Activated CD8-positive, alpha-beta T cell treated with anti-CD3 and anti-CD28 coated beads for 36 hours (primary cell): ENCODE data around the gene PPP4R2. TPM values are rescaled to one million over a fixed set of nuclear protein-coding genes. Genes with fewer than 3 reads are reported as not detected.

ENCODE experiments used
- ATAC-seq: fragments of 200-7000 bp; cut with Tn5 transposase; one replicate; pipeline ENCODE4 v1.10.0; 2021; ENCODE audit warnings: mild to moderate bottlenecking, moderate library complexity
- CTCF ChIA-PET: fragments of 350-600 bp; sonication (Branson Sonifier 250); formaldehyde crosslinking; loops from one replicate; lab custom pipeline; 2021; ENCODE audit warnings: antibody characterized with exemption; lab: Charles Lee
- POLR2A ChIA-PET: fragments of 350-600 bp; sonication (Branson Sonifier 250); formaldehyde crosslinking; loops from one replicate; lab custom pipeline; 2021; ENCODE audit warnings: antibody characterized with exemption; lab: Charles Lee
- DNase-seq: peaks from one replicate; pipeline ENCODE4 v3.0.0-alpha.2; 2020
- H3K27ac Mint-ChIP-seq: one replicate; pipeline ENCODE4 v1.8.0; 2021; ENCODE audit warnings: mild to moderate bottlenecking, mixed read lengths
- H3K27me3 Mint-ChIP-seq: one replicate; pipeline ENCODE4 v1.8.0; 2021; ENCODE audit warnings: mixed read lengths
- H3K36me3 Mint-ChIP-seq: one replicate; pipeline ENCODE4 v1.8.0; 2021; ENCODE audit warnings: low read depth, mixed read lengths
- H3K4me1 Mint-ChIP-seq: one replicate; pipeline ENCODE4 v1.8.0; 2021; ENCODE audit warnings: low read depth, mixed read lengths
- H3K4me3 Mint-ChIP-seq: one replicate; pipeline ENCODE4 v1.8.0; 2021; ENCODE audit warnings: mild to moderate bottlenecking, moderate library complexity, mixed read lengths
- H3K9me3 Mint-ChIP-seq: one replicate; pipeline ENCODE4 v1.8.0; 2021; ENCODE audit warnings: mixed read lengths
- CTCF ChIP-seq: fragments of 200-600 bp; IDR thresholded peaks from one replicate; pipeline ENCODE4 v1.8.0; 2022; ENCODE audit warnings: antibody characterized with exemption, mild to moderate bottlenecking
- intact Hi-C: fragments of 100-400 bp; cut with micrococcal nuclease; formaldehyde crosslinking; loops from one replicate; pipeline ENCODE4 v1.10.0; 2022
- total RNA-seq, 2 experiments: library from RNA; stranded (reverse); gene quantifications; one replicate each; pipeline ENCODE4 v1.2.3, GENCODE V29; 2021

PPP4R2 gene
- total RNA-seq, 2 experiments from 2014 or later, result 85.5 to 88.6 TPM

DNA sequence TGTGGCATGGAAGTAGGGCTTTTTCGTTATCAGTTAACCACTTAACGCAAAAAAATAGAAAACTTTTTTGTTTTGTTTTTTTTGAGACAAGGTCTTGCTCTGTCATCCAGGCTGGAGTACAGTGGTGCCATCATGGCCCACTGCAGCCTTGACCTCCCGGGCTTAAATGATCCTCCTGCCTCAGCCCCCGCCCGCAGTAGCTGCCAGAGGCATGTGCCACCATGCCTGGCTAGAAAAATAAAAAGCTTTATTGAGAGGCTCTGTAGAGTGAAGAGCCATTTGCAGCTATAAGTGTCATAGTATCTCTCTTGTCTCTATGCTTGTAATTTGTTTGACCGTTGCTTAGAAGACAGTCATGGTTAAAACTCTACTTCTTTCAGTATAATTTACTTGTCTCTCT is 13.5 kb downstream of the PPP4R2 start:
- H3K27me3 Mint-ChIP-seq, result no peaks in the 10 kb centered on the region
- no peaks in the 10 kb centered on the region for H3K9me3 Mint-ChIP-seq
- intact Hi-C loops, result no loop called here
- no peak overlapping the region for H3K4me3 Mint-ChIP-seq
- H3K36me3 Mint-ChIP-seq, result peaks cover 62% of the 10 kb centered on the region
- ATAC-seq, result no peak
- ChIA-PET CTCF (interaction anchor here (0.8 to 3.8 kb wide), 6 partner anchors 9 to 77 kb away, joined by 3 to 13 read pairs (median 4); no protein-coding TSS in a partner anchor), POLR2A (interaction anchor here (0.9 kb wide), 1 partner anchor 12 kb away, joined by 4 read pairs; no protein-coding TSS in a partner anchor)
- DNase-seq, result no peak
- no peak overlapping the region for H3K27ac Mint-ChIP-seq
- H3K4me1 Mint-ChIP-seq, result peaks cover 81% of the 10 kb centered on the region
- TF ChIP-seq CTCF, result no peak

DNA sequence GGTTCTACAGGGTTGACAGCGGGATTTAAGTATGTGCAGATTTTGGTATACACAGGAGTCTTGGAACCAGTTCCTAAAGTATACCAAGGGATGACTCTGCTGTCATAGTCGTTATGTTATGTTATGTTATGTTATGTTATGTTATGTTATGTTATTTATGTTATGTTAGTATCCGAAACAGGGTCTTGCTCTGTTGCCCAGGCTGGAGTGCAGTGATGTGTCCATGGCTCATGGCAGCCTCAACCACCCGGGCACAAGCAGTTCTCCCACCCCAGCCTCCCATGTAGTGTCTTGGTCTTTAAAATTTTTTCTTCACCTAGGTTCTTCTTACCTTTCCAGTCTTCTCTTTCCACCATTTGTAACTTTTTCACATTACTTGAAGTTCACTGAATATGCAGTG is 21.7 kb downstream of the PPP4R2 start:
- peaks cover 64% of the 10 kb centered on the region for H3K4me1 Mint-ChIP-seq
- peak overlapping the region; percentile 59 for H3K27ac Mint-ChIP-seq
- peaks cover 31% of the 10 kb centered on the region for H3K36me3 Mint-ChIP-seq
- no peak for ATAC-seq
- no peak overlapping the region for H3K4me3 Mint-ChIP-seq
- no peak for TF ChIP-seq CTCF
- ChIA-PET POLR2A (no interaction called here), CTCF (interaction anchor here (1.5 to 1.9 kb wide), 3 partner anchors 11 to 38 kb away, joined by 4 read pairs; partner anchors contain the start of gene PPP4R2)
- H3K9me3 Mint-ChIP-seq, result no peaks in the 10 kb centered on the region
- intact Hi-C loops, result no loop called here
- no peak for DNase-seq
- H3K27me3 Mint-ChIP-seq, result no peaks in the 10 kb centered on the region

- H3K9me3 Mint-ChIP-seq, result no peaks in the 10 kb centered on the region
- ATAC-seq, result peak; percentile 81
- ChIA-PET CTCF (interaction anchor here (1.5 to 1.9 kb wide), 3 partner anchors 12 to 38 kb away, joined by 4 read pairs; partner anchors contain the start of gene PPP4R2), POLR2A (no interaction called here)
- intact Hi-C loops, result no loop called here
- TF ChIP-seq CTCF, result no peak
- H3K4me3 Mint-ChIP-seq, result no peak overlapping the region
- DNase-seq, result no peak
- H3K27me3 Mint-ChIP-seq, result no peaks in the 10 kb centered on the region
- H3K36me3 Mint-ChIP-seq, result peaks cover 31% of the 10 kb centered on the region
- H3K27ac Mint-ChIP-seq, result peak overlapping the region; percentile 59
- peaks cover 62% of the 10 kb centered on the region for H3K4me1 Mint-ChIP-seq
These were observed 22.3 kb downstream of the PPP4R2 start for GRCh38 chr3:73018790-73019441.

DNA sequence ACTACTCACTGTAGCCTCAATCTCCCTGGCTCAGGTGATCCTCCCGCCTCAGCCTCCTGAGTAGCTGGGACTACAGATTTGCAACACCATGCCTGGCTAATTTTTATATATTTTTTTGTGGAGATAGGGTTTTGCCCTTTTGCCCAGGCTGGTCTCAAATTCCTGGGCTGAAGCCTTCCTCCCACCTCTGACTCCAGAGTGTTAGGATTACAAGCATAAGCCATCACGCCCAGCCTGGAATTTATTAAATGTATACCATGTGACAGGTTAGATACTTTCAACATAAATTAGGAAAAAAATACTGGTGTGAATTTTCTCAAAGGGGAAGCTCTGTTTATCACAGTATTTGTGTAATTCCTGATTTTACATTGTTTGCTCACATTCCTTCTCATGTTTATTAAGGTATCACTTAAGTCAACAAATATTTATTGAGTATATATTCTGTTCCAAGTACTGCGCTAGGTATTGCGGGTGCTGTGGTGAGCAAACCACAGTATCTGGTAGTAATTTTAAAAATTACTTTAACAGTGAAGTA is 24.8 kb downstream of the PPP4R2 start:
- Mint-ChIP-seq H3K9me3 (no peaks in the 10 kb centered on the region), H3K27me3 (no peaks in the 10 kb centered on the region), H3K27ac (no peak overlapping the region), H3K4me3 (no peak overlapping the region), H3K4me1 (peaks cover 70% of the 10 kb centered on the region), H3K36me3 (peaks cover 27% of the 10 kb centered on the region)
- no peak for DNase-seq
- intact Hi-C loops, result no loop called here
- TF ChIP-seq CTCF, result no peak
- ATAC-seq, result no peak
- ChIA-PET CTCF (interaction anchor here (1.0 kb wide), 1 partner anchor 12 kb away, joined by 3 read pairs; no protein-coding TSS in a partner anchor), POLR2A (interaction anchor here (0.7 to 1.4 kb wide), 2 partner anchors 10 to 24 kb away, joined by 3 read pairs; no protein-coding TSS in a partner anchor)

DNA sequence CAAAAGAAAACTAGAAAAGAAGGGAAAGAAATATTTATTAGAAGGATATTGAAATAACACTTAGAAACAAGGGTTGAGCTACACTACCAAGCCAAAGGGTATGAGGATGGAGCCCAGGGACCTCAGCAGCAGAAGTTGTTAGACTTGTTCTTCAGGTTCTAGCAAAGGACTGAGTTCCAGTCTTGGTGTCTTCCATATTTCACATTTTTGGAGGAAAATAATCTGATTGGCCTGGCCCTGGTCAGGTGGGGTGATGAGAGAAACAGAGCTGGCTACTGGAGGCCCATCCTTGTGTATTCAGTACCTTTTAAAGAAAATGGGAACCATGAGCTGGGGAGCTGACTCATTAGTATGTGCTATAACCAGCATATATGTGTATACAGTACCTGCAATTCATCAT is 28.2 kb downstream of the PPP4R2 start:
- POLR2A ChIA-PET, result interaction anchor here (1.5 kb wide), 1 partner anchor 13 kb away, joined by 3 read pairs; no protein-coding TSS in a partner anchor
- CTCF ChIA-PET, result interaction anchor here (1.2 to 2.1 kb wide), 3 partner anchors 9 to 15 kb away, joined by 3 to 5 read pairs (median 4); no protein-coding TSS in a partner anchor
- DNase-seq, result no peak
- Mint-ChIP-seq H3K27me3 (no peaks in the 10 kb centered on the region), H3K4me1 (peaks cover 76% of the 10 kb centered on the region), H3K9me3 (no peaks in the 10 kb centered on the region), H3K27ac (no peak overlapping the region), H3K4me3 (no peak overlapping the region), H3K36me3 (peaks cover 40% of the 10 kb centered on the region)
- TF ChIP-seq CTCF, result no peak
- no peak for ATAC-seq
- intact Hi-C loops, result no loop called here
